Measurements from ENCODE around the gene AUTS2.

DNA sequence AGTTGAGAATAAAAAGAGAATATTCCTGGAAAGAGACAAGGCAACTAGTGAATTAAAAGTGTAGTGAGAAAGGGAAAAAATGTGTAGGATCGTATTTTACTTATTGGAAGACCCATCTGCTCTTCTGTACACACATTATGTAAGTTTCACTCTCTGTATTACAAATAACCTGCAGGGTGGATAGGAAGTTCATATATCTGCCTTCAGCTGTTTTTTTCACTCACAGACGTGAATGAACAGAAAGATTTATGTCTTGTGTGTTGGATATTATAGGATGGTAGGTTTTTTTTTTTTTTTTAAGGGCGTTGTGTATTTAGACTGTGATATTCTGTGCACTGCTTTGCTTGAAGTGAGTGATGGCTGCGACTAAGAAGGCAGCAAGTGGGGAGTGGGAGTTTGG, 266.5 kb downstream of the AUTS2 start:
- no peak for TF ChIP-seq POLR2A (IDR thresholded peaks at IDR 0.05)
- no peak for TF ChIP-seq CTCF (IDR thresholded peaks at IDR 0.05)

Data from vagina (tissue), 2 donors.